Gastrocnemius medialis (tissue), 4 donors: ENCODE results near the gene GGA2. TPM values are rescaled to one million over a fixed set of nuclear protein-coding genes. Genes with fewer than 3 reads are reported as not detected.

ENCODE experiments used
- ATAC-seq, 2 donors: fragments of 150-250 bp; one replicate each; pipeline ENCODE4 v1.9.1; 2016
- DNase-seq, 2 donors: peaks; one replicate each; pipeline ENCODE4 v3.0.0-alpha.2; 2019
- H3K27ac ChIP-seq, 4 donors: fragments of 200-600 bp; sonication (generic); 1 replicate in 1 of 4; 2 replicates in 3 of 4; pipeline ENCODE4 v1.5.1; 2016 to 2018; ENCODE audit warnings: mild to moderate bottlenecking in 2 of 4, moderate library complexity in 1 of 4
- H3K27me3 ChIP-seq, 3 donors: fragments of 200-600 bp; sonication (generic) in 2 of 3; 1 replicate in 1 of 3; 2 replicates in 2 of 3; pipeline versions ENCODE4 v1.5.1 to v1.6.0; 2016 to 2019; ENCODE audit warnings: mild to moderate bottlenecking in 1 of 3, moderate library complexity in 1 of 3
- H3K36me3 ChIP-seq, 2 donors: fragments of 200-600 bp; sonication (generic) in 1 of 2; one replicate each; pipeline ENCODE4 v1.5.1; 2017 to 2018
- H3K4me1 ChIP-seq, 2 donors: fragments of 200-600 bp; sonication (generic) in 1 of 2; one replicate each; pipeline ENCODE4 v1.5.1; 2016 to 2017; ENCODE audit warnings: mild to moderate bottlenecking in 2 of 2
- H3K4me3 ChIP-seq, 4 donors: fragments of 200-600 bp; sonication (generic) in 3 of 4; 1 replicate in 1 of 4; 2 replicates in 3 of 4; pipeline ENCODE4 v1.5.1; 2016 to 2019; ENCODE audit warnings: mild to moderate bottlenecking in 2 of 4
- H3K9me3 ChIP-seq, 3 donors: fragments of 200-600 bp; sonication (generic) in 2 of 3; 1 replicate in 1 of 3; 2 replicates in 2 of 3; pipeline ENCODE4 v1.5.1; 2016 to 2019
- POLR2A ChIP-seq, 2 donors: fragments of 450-650 bp; IDR thresholded peaks; one replicate each; pipeline ENCODE4 v1.6.1; 2017; ENCODE audit warnings: antibody characterized with exemption in 2 of 2, mild to moderate bottlenecking in 2 of 2, moderate library complexity in 2 of 2
- in situ Hi-C, 4 donors: fragments of 200-750 bp; cut with MboI; loops; one replicate each; pipeline versions ENCODE4 v1.15.0 to v1.8.0; 2017; ENCODE audit warnings: low sequenced_read_pairs in 4 of 4
- intact Hi-C: fragments of 100-400 bp; cut with DNase I; formaldehyde crosslinking; loops from one replicate; pipeline ENCODE4 v1.15.1; 2023; ENCODE audit warnings: low total_unique reads
- total RNA-seq, 4 donors: library from RNA; depleted of rRNA; stranded (reverse); fragments of >200 nt; gene quantifications; one replicate each; pipeline versions ENCODE4 v1.1.0 to v1.2.3, GENCODE V29; 2016
- TF ChIP-seq, protein P1 (sequence below), 5 experiments: fragments of 450-650 bp in 3 of 5; fragments of 200-600 bp in 2 of 5; sonication (generic) in 2 of 5; IDR thresholded peaks in 4 of 5; conservative IDR thresholded peaks in 1 of 5; 1 replicate in 4 of 5; 2 replicates in 1 of 5; pipeline ENCODE4 v1.5.1; 2016 to 2019; ENCODE audit warnings: antibody characterized with exemption in 5 of 5, mild to moderate bottlenecking in 3 of 5, moderate library complexity in 3 of 5

GGA2 gene
- total RNA-seq, 4 donors from 2014 or later, result 31.0 to 79.9 (median 48.8) TPM

DNA sequence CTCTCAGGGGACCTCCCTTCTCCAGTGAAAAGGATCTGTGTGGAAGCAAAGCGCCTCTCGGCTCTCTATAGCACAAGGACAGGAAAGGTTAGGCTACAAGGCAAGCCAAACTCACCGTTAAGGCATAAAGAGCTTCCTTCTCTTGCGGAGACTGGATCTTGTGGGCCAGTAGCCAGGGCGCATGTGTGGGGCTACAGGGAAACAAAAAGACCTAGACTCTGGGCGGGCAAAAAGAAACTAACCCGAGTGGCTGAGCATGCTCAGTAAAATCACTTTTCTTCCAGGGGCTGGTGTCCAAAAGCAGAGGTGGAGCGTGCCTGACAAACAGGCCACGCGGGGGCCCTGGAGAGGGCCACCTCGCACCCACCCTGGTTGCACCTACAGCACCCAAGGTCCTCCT is 16.1 kb downstream of the GGA2 start:
- in situ Hi-C loops, result no loop called here
- H3K4me1 ChIP-seq, result peaks cover 0 to 4% of the 10 kb centered on the region in 2 donors
- no peaks in the 10 kb centered on the region for H3K9me3 ChIP-seq
- no peaks in the 10 kb centered on the region for H3K27me3 ChIP-seq
- no peak for DNase-seq
- no peak for ATAC-seq
- intact Hi-C loops, result no loop called here
- no peak overlapping the region for H3K4me3 ChIP-seq
- no peak for TF ChIP-seq POLR2A (IDR thresholded peaks at IDR 0.05)
- peak overlapping the region in 2 of 4 donors; percentile 6 to 15 for H3K27ac ChIP-seq
- H3K36me3 ChIP-seq, result peaks cover 0 to 60% of the 10 kb centered on the region in 2 donors

DNA sequence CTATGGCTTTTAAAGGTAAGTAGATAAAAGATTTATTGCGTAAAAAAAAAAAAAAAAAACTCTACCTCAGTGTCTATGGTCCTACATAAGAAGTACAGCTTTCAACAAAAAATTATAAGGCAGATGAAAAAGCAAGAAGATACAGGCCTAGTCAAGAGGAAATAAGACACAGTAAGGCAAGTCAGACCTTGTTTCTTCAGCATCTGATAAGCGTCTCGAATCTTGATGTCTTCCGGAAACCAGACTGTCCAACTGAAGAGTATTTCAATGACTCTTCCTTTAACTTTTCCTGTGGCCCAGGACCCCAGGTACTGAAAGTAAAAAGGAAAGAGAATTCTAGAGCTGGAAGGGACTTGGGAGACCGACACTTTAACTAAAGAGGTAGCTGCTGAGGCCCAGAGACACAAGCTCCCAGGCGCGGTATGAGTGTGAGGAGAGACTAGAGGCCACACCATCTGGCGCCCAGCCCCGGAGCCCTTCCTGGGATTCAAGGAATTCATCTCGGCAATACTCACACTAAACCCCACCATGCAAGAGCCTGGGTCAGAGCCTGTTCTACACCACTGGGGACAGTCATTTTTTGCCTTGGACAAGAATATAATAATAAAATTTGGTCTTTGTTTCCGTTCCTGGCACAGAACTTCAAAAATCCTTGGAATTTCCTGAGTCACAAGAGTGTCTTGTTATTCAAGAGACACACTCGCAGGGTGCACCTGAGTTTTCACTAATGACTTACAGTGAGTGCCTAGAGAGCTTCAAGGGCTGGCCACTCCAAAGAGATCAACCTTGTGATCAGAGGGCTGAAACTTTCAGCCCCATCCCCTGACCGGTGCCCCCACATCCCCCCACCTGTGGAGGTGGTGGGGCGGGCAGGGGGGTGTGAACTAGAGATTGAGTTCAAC is 18.6 kb downstream of the GGA2 start:
- Histone ChIP-seq H3K27me3 (no peaks in the 10 kb centered on the region), H3K4me1 (no peaks in the 10 kb centered on the region), H3K4me3 (no peak overlapping the region), H3K9me3 (no peaks in the 10 kb centered on the region), H3K27ac (peak overlapping the region in 2 of 4 donors; percentile 17 to 35), H3K36me3 (peaks cover 0 to 84% of the 10 kb centered on the region in 2 donors)
- no peak for ATAC-seq
- no peak for DNase-seq
- TF ChIP-seq, protein P1, sequence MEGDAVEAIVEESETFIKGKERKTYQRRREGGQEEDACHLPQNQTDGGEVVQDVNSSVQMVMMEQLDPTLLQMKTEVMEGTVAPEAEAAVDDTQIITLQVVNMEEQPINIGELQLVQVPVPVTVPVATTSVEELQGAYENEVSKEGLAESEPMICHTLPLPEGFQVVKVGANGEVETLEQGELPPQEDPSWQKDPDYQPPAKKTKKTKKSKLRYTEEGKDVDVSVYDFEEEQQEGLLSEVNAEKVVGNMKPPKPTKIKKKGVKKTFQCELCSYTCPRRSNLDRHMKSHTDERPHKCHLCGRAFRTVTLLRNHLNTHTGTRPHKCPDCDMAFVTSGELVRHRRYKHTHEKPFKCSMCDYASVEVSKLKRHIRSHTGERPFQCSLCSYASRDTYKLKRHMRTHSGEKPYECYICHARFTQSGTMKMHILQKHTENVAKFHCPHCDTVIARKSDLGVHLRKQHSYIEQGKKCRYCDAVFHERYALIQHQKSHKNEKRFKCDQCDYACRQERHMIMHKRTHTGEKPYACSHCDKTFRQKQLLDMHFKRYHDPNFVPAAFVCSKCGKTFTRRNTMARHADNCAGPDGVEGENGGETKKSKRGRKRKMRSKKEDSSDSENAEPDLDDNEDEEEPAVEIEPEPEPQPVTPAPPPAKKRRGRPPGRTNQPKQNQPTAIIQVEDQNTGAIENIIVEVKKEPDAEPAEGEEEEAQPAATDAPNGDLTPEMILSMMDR (IDR thresholded peaks at IDR 0.05 in 4 of 5, conservative IDR thresholded peaks at IDR 0.05 in 1 of 5), result no peak
- TF ChIP-seq POLR2A (IDR thresholded peaks at IDR 0.05), result no peak
- in situ Hi-C loops (no loop called here), intact Hi-C loops (no loop called here)

DNA sequence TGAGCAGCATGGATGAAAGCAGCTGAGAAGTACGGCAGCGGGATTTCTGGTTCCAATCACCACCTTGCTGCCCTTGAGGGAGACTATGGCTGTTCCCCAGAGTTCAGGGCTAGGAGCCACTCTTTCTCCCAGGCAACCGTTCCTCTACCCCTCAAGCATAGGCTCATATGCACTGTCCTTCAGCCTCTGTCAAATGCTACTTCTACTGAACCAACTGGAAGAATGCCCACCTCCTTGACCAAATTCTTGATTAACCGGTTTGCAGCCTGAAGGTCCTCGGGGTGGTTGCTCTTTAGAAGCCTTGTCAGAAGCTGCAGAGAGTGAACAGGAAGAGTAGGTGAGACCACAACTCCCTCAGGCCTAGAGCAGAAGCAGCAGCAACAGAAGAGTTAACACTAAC is 23.8 kb downstream of the GGA2 start:
- H3K4me1 ChIP-seq, result no peaks in the 10 kb centered on the region
- H3K9me3 ChIP-seq, result no peaks in the 10 kb centered on the region
- no peak for DNase-seq
- H3K27me3 ChIP-seq, result no peaks in the 10 kb centered on the region
- TF ChIP-seq POLR2A (IDR thresholded peaks at IDR 0.05), result no peak
- TF ChIP-seq, protein P1 (IDR thresholded peaks at IDR 0.05 in 4 of 5, conservative IDR thresholded peaks at IDR 0.05 in 1 of 5), result no peak
- ATAC-seq, result no peak
- H3K27ac ChIP-seq, result no peak overlapping the region
- intact Hi-C loops, result no loop called here
- peaks cover 0 to 99% of the 10 kb centered on the region in 2 donors for H3K36me3 ChIP-seq
- in situ Hi-C loops, result no loop called here
- no peak overlapping the region for H3K4me3 ChIP-seq

DNA sequence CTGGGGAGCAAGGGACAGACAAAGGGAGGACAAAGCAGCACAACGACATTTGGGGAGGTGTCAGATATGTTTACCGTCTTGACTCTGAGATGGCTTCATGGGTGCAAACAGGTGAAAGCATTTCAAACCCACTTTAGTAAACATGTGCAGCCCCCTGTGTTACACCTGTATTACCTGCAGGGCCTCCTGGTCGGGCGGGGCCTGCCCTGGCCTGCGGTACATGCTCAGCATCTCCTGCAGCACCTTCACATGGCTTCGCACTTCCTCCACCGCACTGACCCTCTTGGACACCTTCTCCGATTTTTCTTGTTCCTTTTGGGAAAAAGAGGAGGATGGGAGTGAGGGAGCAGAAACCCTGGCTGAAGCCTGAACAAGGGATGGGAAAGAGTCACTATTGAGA is 24.5 kb downstream of the GGA2 start:
- no peaks in the 10 kb centered on the region for H3K4me1 ChIP-seq
- TF ChIP-seq POLR2A (IDR thresholded peaks at IDR 0.05), result no peak
- TF ChIP-seq, protein P1 (IDR thresholded peaks at IDR 0.05 in 4 of 5, conservative IDR thresholded peaks at IDR 0.05 in 1 of 5), result no peak
- in situ Hi-C loops, result no loop called here
- H3K36me3 ChIP-seq, result peaks cover 0 to 99% of the 10 kb centered on the region in 2 donors
- H3K27me3 ChIP-seq, result no peaks in the 10 kb centered on the region
- intact Hi-C loops, result no loop called here
- H3K9me3 ChIP-seq, result no peaks in the 10 kb centered on the region
- no peak overlapping the region for H3K4me3 ChIP-seq
- ATAC-seq (no peak), DNase-seq (no peak)
- H3K27ac ChIP-seq, result no peak overlapping the region

DNA sequence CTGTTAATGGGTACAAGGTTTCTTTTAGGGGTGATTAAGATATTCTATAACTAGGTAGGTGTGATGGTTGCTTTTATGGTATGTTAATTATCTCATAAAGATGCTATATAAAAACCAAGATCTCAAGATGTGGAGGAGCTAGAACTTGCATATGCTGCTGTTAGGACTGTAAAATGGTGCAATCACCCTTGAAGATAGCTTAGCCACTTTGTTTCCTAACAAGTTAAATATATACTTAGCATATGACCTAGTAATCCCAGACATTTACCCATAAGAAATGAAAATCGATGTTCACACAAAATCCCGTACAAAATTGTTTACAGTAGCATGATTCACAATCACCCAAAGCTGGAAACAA is 25.1 kb downstream of the GGA2 start:
- intact Hi-C loops (no loop called here), in situ Hi-C loops (no loop called here)
- no peak for TF ChIP-seq POLR2A (IDR thresholded peaks at IDR 0.05)
- TF ChIP-seq, protein P1 (IDR thresholded peaks at IDR 0.05 in 4 of 5, conservative IDR thresholded peaks at IDR 0.05 in 1 of 5), result no peak
- Histone ChIP-seq H3K27ac (no peak overlapping the region), H3K4me1 (no peaks in the 10 kb centered on the region), H3K9me3 (no peaks in the 10 kb centered on the region), H3K4me3 (no peak overlapping the region), H3K27me3 (no peaks in the 10 kb centered on the region), H3K36me3 (peaks cover 0 to 99% of the 10 kb centered on the region in 2 donors)
- no peak for ATAC-seq
- DNase-seq, result no peak
